K562 (cell line): ENCODE results near the gene ZNF747. TPM values are rescaled to one million over a fixed set of nuclear protein-coding genes. Genes with fewer than 3 reads are reported as not detected.
A peak's percentile ranks its signal among the peaks of the same experiment; 100 is the strongest.

Source experiments
- CXXC5 ChIP-seq: fragments of 250-450 bp; sonication (Bioruptor Pico); IDR thresholded peaks from 2 replicates; pipeline ENCODE4 v1.8.0; 2022; ENCODE audit warnings: inconsistent platforms, mild to moderate bottlenecking, moderate library complexity
- LCOR ChIP-seq: sonication (generic); formaldehyde crosslinking; IDR thresholded peaks from 2 replicates; pipeline ENCODE4 v1.8.0; 2022; ENCODE audit warnings: mild to moderate bottlenecking, missing genetic modification reagents
- NEUROD1 ChIP-seq: fragments of 150-350 bp; IDR thresholded peaks from 2 replicates; pipeline ENCODE4 v1.6.1; 2014; ENCODE audit warnings: borderline replicate concordance, low read length, low read depth; ENCODE audit not compliant: partially characterized antibody
- NR2C2 ChIP-seq, 2 experiments: fragments of 200-800 bp in 1 of 2; sonication (Bioruptor generic) in 1 of 2; sonication (generic) in 1 of 2; formaldehyde crosslinking in 1 of 2; IDR thresholded peaks; 2 replicates each; pipeline versions ENCODE4 v1.6.1 to v1.8.0; 2016 to 2022; ENCODE audit warnings: mild to moderate bottlenecking in 1 of 2, missing compliant biosample characterization in 1 of 2, missing genetic modification characterization in 1 of 2, missing genetic modification reagents in 1 of 2
- SMAD4 ChIP-seq: fragments of 250-450 bp; sonication (Bioruptor Pico); conservative IDR thresholded peaks from 2 replicates; pipeline ENCODE4 v1.8.0; 2021; ENCODE audit warnings: inconsistent platforms, mild to moderate bottlenecking, moderate library complexity
- TEAD4 ChIP-seq, 2 experiments: sonication (generic) in 1 of 2; formaldehyde crosslinking in 1 of 2; IDR thresholded peaks; 2 replicates each; pipeline versions ENCODE4 v1.6.1 to v1.8.0; 2012 to 2022; ENCODE audit warnings: borderline replicate concordance in 1 of 2, inconsistent platforms in 1 of 2, low read length in 1 of 2, mild to moderate bottlenecking in 1 of 2, missing genetic modification reagents in 1 of 2
- XRCC4 ChIP-seq: IDR thresholded peaks from one replicate; pipeline ENCODE4 v1.6.1; 2011; ENCODE audit not compliant: insufficient read depth, insufficient read length; ENCODE audit errors: extremely low read depth
- polyA plus RNA-seq, 8 experiments: library from polyadenylated mRNA; depleted of rRNA in 4 of 8; stranded (reverse) in 5 of 8; unstranded in 3 of 8; fragments of >200 nt; fragmentation: Nextera tagmentation in 2 of 8; fragmentation: Illumina TruSeq in 1 of 8; extraction: Ambion mirVana in 2 of 8; extraction: Trizol in 1 of 8; gene quantifications; 2 replicates each; pipeline versions ENCODE4 v1.2.1 to v1.2.3, GENCODE V29; 2011 to 2014; ENCODE audit warnings: inconsistent platforms in 1 of 8, missing spikeins in 1 of 8
- total RNA-seq, 7 experiments: library from RNA; depleted of rRNA in 6 of 7; stranded (reverse); fragments of >200 nt in 6 of 7; fragmentation: Illumina TruSeq in 2 of 7; extraction: Trizol in 2 of 7; gene quantifications; 2 replicates each; pipeline versions ENCODE4 v1.2.1 to v1.2.3, GENCODE V29; 2011 to 2021; ENCODE audit warnings: low replicate concordance in 1 of 7
- TF ChIP-seq, protein P1 (sequence below): fragments of 200-800 bp; sonication (Bioruptor generic); IDR thresholded peaks from 2 replicates; pipeline ENCODE4 v1.6.1; 2017; ENCODE audit warnings: missing genetic modification characterization, missing compliant biosample characterization
- TF ChIP-seq, protein P2 (sequence below): fragments of 250-450 bp; sonication (Bioruptor Pico); IDR thresholded peaks from 2 replicates; pipeline ENCODE4 v1.5.0; 2021
- TF ChIP-seq, protein P3 (sequence below): fragments of 450-650 bp; conservative IDR thresholded peaks from 2 replicates; pipeline ENCODE4 v1.6.1; 2016; ENCODE audit warnings: missing genetic modification characterization, low read depth, mild to moderate bottlenecking, missing compliant biosample characterization, moderate library complexity
- TF ChIP-seq, protein P4 (sequence below): fragments of 200-800 bp; sonication (Bioruptor generic); IDR thresholded peaks from 2 replicates; pipeline ENCODE4 v1.6.1; 2016; ENCODE audit warnings: missing genetic modification characterization, missing compliant biosample characterization

Gene ZNF747
- total and polyA plus RNA-seq, 9 of the 15 experiments (the other 6 are each of a cell fraction or from before 2014, with no cell fraction given), result 0.14 to 3.3 (median 1.5) TPM

DNA sequence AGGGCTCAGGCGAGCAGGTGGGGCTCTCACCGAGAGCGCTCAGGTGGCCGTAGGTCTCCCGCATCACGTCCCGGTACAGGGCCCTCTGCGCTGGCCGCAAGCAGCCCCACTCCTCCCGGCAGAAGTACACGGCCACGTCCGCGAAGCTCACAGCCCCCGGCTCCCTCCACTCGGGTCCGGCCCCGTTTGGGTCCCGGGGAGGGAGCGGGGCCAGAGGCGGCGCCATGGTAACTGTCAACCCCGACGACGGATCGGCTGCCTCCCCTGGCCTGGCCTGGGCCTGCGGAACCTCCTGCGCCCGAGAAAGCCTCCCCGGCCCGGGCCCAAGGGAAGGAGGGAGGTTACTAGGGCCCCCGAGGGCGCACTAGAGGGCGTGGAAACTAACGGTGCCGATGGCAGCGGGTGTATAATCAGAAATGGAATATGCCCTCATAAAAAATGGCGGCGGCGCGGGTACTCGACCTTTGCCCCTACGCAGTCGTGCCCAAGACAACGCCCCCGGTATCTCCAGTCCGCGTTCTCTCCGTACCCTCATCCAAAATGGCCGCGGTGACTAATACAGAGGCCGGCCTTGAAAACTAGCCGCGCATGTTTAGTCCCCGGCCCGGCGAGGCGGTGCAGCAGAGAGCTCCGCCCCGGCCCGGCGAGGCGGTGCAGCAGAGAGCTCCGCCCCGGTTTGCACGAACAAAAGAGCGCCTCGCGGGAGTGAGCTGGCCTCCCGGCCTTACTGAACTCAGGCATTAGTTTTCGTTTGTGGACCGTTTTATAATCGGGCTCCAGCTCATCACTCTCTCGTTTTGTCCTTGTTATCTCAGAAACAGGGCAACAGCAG, 23.5 kb upstream of the ZNF747 start, which contains the start of gene ZNF764 (continued):
- TF ChIP-seq, protein P1, sequence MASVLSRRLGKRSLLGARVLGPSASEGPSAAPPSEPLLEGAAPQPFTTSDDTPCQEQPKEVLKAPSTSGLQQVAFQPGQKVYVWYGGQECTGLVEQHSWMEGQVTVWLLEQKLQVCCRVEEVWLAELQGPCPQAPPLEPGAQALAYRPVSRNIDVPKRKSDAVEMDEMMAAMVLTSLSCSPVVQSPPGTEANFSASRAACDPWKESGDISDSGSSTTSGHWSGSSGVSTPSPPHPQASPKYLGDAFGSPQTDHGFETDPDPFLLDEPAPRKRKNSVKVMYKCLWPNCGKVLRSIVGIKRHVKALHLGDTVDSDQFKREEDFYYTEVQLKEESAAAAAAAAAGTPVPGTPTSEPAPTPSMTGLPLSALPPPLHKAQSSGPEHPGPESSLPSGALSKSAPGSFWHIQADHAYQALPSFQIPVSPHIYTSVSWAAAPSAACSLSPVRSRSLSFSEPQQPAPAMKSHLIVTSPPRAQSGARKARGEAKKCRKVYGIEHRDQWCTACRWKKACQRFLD (CRISPR knock-in tag), result peak; percentile 80; the same call in 1 of the 2 replicates
- TF ChIP-seq, protein P2, sequence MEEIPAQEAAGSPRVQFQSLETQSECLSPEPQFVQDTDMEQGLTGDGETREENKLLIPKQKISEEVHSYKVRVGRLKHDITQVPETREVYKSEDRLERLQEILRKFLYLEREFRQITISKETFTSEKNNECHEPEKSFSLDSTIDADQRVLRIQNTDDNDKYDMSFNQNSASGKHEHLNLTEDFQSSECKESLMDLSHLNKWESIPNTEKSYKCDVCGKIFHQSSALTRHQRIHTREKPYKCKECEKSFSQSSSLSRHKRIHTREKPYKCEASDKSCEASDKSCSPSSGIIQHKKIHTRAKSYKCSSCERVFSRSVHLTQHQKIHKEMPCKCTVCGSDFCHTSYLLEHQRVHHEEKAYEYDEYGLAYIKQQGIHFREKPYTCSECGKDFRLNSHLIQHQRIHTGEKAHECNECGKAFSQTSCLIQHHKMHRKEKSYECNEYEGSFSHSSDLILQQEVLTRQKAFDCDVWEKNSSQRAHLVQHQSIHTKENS (CRISPR knock-in tag), result no peak
- peak; percentile 97 for TF ChIP-seq CXXC5 (CRISPR knock-in tag)
- TF ChIP-seq SMAD4 (CRISPR knock-in tag), result no peak; the same call in 1 of the 2 replicates
- TF ChIP-seq XRCC4, result no peak
- TF ChIP-seq NR2C2 (CRISPR knock-in tag; IDR thresholded peaks at IDR 0.05), result peak; percentile 95
- TF ChIP-seq NR2C2 (tag; IDR thresholded peaks at IDR 0.05), result peak; percentile 100
- TF ChIP-seq, protein P3, sequence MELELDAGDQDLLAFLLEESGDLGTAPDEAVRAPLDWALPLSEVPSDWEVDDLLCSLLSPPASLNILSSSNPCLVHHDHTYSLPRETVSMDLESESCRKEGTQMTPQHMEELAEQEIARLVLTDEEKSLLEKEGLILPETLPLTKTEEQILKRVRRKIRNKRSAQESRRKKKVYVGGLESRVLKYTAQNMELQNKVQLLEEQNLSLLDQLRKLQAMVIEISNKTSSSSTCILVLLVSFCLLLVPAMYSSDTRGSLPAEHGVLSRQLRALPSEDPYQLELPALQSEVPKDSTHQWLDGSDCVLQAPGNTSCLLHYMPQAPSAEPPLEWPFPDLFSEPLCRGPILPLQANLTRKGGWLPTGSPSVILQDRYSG (tag), result no peak
- no peak for TF ChIP-seq LCOR (CRISPR knock-in tag)
- TF ChIP-seq TEAD4 (IDR thresholded peaks at IDR 0.05; ENCODE audit: low read length), result no peak
- no peak for TF ChIP-seq TEAD4 (CRISPR knock-in tag; IDR thresholded peaks at IDR 0.05; ENCODE audit: borderline replicate concordance)
- TF ChIP-seq, protein P4, sequence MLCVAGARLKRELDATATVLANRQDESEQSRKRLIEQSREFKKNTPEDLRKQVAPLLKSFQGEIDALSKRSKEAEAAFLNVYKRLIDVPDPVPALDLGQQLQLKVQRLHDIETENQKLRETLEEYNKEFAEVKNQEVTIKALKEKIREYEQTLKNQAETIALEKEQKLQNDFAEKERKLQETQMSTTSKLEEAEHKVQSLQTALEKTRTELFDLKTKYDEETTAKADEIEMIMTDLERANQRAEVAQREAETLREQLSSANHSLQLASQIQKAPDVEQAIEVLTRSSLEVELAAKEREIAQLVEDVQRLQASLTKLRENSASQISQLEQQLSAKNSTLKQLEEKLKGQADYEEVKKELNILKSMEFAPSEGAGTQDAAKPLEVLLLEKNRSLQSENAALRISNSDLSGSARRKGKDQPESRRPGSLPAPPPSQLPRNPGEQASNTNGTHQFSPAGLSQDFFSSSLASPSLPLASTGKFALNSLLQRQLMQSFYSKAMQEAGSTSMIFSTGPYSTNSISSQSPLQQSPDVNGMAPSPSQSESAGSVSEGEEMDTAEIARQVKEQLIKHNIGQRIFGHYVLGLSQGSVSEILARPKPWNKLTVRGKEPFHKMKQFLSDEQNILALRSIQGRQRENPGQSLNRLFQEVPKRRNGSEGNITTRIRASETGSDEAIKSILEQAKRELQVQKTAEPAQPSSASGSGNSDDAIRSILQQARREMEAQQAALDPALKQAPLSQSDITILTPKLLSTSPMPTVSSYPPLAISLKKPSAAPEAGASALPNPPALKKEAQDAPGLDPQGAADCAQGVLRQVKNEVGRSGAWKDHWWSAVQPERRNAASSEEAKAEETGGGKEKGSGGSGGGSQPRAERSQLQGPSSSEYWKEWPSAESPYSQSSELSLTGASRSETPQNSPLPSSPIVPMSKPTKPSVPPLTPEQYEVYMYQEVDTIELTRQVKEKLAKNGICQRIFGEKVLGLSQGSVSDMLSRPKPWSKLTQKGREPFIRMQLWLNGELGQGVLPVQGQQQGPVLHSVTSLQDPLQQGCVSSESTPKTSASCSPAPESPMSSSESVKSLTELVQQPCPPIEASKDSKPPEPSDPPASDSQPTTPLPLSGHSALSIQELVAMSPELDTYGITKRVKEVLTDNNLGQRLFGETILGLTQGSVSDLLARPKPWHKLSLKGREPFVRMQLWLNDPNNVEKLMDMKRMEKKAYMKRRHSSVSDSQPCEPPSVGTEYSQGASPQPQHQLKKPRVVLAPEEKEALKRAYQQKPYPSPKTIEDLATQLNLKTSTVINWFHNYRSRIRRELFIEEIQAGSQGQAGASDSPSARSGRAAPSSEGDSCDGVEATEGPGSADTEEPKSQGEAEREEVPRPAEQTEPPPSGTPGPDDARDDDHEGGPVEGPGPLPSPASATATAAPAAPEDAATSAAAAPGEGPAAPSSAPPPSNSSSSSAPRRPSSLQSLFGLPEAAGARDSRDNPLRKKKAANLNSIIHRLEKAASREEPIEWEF (CRISPR knock-in tag), result no peak
- TF ChIP-seq NEUROD1, result no peak
